ENCODE measurements around the gene PAPPA2.

PAPPA2 gene

DNA sequence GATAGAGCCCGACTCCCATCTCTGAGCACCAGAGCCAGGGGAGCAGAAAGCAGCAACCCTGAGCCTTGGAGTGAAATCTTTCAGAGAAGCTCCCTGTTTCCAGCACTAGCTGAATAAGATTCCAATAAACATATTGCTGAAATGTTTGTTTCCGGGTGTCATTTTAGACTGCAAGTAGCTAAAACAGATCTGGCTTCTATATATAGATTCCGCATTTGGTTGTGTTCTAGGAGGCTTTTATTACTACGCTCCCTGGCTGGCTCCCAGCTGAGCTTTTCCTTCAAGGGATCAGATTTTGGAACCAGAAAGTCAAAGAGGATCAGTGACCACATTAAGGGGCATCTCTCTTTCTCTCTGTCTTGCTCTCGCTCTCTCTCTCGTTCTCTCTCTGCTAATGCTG is 88.2 kb downstream of the PAPPA2 start:
- no peak overlapping the region for H3K4me3 ChIP-seq (ENCODE audit: low read depth, low read length)
- CTCF ChIA-PET, result interaction anchor here (0.6 to 5.0 kb wide), 2 partner anchors 9 to 16 kb away, joined by 3 to 23 read pairs; no protein-coding TSS in a partner anchor
- POLR2A ChIA-PET, result no interaction called here
- no peaks in the 10 kb centered on the region for H3K9me3 ChIP-seq (ENCODE audit: control insufficient read depth, insufficient read depth, low read depth, low read length)
- TF ChIP-seq, protein P1, sequence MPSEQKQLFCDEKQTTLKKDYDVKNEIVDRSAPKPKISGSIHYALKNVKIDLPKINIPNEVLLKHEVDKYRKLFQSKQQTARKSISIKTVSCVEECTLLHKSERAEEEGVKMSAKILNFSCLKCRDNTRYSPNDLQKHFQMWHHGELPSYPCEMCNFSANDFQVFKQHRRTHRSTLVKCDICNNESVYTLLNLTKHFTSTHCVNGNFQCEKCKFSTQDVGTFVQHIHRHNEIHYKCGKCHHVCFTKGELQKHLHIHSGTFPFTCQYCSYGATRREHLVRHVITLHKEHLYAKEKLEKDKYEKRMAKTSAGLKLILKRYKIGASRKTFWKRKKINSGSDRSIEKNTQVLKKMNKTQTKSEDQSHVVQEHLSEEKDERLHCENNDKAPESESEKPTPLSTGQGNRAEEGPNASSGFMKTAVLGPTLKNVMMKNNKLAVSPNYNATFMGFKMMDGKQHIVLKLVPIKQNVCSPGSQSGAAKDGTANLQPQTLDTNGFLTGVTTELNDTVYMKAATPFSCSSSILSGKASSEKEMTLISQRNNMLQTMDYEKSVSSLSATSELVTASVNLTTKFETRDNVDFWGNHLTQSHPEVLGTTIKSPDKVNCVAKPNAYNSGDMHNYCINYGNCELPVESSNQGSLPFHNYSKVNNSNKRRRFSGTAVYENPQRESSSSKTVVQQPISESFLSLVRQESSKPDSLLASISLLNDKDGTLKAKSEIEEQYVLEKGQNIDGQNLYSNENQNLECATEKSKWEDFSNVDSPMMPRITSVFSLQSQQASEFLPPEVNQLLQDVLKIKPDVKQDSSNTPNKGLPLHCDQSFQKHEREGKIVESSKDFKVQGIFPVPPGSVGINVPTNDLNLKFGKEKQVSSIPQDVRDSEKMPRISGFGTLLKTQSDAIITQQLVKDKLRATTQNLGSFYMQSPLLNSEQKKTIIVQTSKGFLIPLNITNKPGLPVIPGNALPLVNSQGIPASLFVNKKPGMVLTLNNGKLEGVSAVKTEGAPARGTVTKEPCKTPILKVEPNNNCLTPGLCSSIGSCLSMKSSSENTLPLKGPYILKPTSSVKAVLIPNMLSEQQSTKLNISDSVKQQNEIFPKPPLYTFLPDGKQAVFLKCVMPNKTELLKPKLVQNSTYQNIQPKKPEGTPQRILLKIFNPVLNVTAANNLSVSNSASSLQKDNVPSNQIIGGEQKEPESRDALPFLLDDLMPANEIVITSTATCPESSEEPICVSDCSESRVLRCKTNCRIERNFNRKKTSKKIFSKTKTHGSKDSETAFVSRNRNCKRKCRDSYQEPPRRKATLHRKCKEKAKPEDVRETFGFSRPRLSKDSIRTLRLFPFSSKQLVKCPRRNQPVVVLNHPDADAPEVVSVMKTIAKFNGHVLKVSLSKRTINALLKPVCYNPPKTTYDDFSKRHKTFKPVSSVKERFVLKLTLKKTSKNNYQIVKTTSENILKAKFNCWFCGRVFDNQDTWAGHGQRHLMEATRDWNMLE (tag by site-specific recombination; conservative IDR thresholded peaks at IDR 0.05; ENCODE audit: low read depth), result no peak
- TF ChIP-seq ZNF449 (tag by site-specific recombination; IDR thresholded peaks at IDR 0.05) (no peak), PRDM4 (tag by site-specific recombination; IDR thresholded peaks at IDR 0.05) (no peak), SETDB1 (IDR thresholded peaks at IDR 0.05; ENCODE audit: insufficient read length, low read length) (no peak), ZNF280D (tag by site-specific recombination; IDR thresholded peaks at IDR 0.05) (no peak), ZNF19 (tag by site-specific recombination; IDR thresholded peaks at IDR 0.05; ENCODE audit: low read depth) (no peak), ZXDB (tag by site-specific recombination; IDR thresholded peaks at IDR 0.05) (no peak), ZBTB20 (tag by site-specific recombination; IDR thresholded peaks at IDR 0.05) (no peak), ZNF513 (tag by site-specific recombination; IDR thresholded peaks at IDR 0.05) (no peak), MEIS1 (CRISPR knock-in tag; IDR thresholded peaks at IDR 0.05; ENCODE audit: borderline replicate concordance) (no peak), ZFP41 (tag by site-specific recombination; IDR thresholded peaks at IDR 0.05; ENCODE audit: borderline replicate concordance) (no peak), HOXC10 (CRISPR knock-in tag; IDR thresholded peaks at IDR 0.05) (no peak), ZSCAN16 (tag by site-specific recombination; IDR thresholded peaks at IDR 0.05) (no peak), ZNF274 (IDR thresholded peaks at IDR 0.05; ENCODE audit: low read length) (no peak), ZNF274 (tag by site-specific recombination; IDR thresholded peaks at IDR 0.05; ENCODE audit: borderline replicate concordance) (no peak), ZNF266 (tag by site-specific recombination; IDR thresholded peaks at IDR 0.05; ENCODE audit: low read depth) (no peak), SCRT1 (tag by site-specific recombination; IDR thresholded peaks at IDR 0.05; ENCODE audit: borderline replicate concordance) (no peak), ZNF624 (tag by site-specific recombination; IDR thresholded peaks at IDR 0.05) (no peak), ZNF571 (tag by site-specific recombination; IDR thresholded peaks at IDR 0.05) (no peak)
- H3K4me1 ChIP-seq (ENCODE audit: control insufficient read depth, insufficient read depth, low read length), result no peaks in the 10 kb centered on the region
- H3K27ac ChIP-seq (ENCODE audit: extremely low read depth, low read depth, low read length), result no peak overlapping the region
- H3K36me3 ChIP-seq (ENCODE audit: control insufficient read depth in 2 of 2, insufficient read depth in 1 of 2, low read length in 2 of 2), result no peaks in the 10 kb centered on the region
